NCI-H524 (cell line): ENCODE results near the gene KIAA0825.
A peak's percentile ranks its signal among the peaks of the same experiment; 100 is the strongest.
"Not testable (repeated sequence)": the region's sequence is repeated elsewhere in the genome, so short reads cannot be mapped to it uniquely, and the experiment has no call there.

Experiments
- DNase-seq, 2 experiments: peaks; one replicate each; lab custom pipeline; 2025; lab: John Stamatoyannopoulos, UW

The KIAA0825 gene

GRCh38 chr5:94175912-94176311 lies 442.5 kb downstream of the KIAA0825 start:
- DNase-seq = no peak

- no peak for DNase-seq
Measured at GRCh38 chr5:94174748-94175411, 443.5 kb downstream of the KIAA0825 start.

GRCh38 chr5:94173100-94173499 lies 445.3 kb downstream of the KIAA0825 start:
- DNase-seq = no peak

DNA sequence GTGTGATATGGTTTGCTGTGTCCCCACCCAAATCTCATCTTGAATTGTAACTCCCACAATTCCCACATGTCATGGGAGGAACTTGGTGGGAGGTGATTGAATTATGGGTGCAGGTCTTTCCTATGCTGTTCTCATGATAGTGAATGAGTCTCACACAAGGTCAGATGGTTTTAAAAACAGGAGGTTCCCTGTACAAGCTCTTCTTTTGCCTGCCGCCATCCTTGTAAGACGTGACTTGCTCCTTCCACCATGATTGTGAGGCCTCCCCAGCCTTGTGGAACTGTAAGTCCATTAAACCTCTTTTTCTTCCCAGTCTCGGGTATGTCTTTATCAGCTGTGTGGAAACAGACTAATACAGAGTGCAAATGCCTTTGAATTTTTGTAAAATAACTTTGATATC lies 447.3 kb downstream of the KIAA0825 start:
- DNase-seq = not testable (repeated sequence)

DNA sequence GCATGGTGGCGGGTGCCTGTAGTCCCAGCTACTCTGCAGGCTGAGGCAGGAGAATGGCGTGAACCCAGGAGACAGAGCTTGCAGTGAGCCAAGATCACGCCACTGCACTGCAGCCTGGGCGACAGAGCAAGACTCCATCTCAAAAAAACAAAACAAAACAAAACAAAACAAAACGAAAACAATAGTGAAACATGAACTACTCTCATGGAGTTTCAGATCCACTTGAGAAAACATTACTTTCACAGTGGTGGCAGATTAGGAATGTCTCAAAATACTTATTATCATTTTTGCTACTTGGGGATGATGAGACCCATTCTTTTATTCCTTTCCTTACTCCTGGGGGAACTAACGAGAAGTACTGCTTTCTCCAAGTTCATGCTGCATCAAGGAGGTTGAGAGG lies 448.2 kb downstream of the KIAA0825 start:
- DNase-seq = not testable (repeated sequence)

GRCh38 chr5:94168151-94168550 lies 450.3 kb downstream of the KIAA0825 start:
- no peak for DNase-seq

DNA sequence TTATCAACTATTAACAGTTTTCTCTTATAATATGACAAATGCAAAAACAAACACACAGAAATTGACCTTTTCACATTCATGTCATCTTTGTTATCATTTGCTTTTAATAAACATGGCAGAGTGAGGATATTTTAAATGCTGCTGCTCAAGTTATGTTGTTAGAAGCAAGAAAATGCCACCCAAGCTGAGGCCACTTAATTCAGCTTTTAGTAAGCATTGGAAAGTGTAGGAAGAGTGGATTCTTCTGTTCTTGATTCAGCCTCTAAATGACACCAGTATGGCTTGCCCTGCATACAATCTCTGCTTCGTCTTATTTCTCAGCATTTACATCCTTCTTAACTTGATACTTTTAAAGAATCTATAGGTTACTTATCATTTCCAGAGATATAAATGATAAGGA lies 456.6 kb downstream of the KIAA0825 start:
- DNase-seq = no peak

DNA sequence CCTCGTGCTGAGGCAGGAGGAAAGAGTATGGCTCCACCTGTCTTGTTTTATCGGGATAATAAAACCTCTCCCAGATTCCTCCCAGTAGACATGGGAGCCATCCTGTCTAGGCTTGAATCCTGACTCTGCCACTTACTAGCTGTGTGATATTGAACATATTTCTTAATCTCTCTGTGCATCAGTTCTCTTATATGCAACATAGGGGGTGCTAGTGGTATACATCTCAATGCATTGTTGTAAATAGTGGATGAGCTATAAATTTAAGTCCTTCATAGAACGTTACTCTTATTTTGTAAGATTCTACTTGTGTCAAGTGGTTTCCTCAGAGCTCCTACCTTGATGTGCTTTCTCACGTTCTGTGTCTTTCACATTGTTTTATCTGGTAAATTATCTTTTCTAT lies 459.3 kb downstream of the KIAA0825 start:
- no peak for DNase-seq

- no peak for DNase-seq
Measured at GRCh38 chr5:94157704-94158539, 460.5 kb downstream of the KIAA0825 start.

GRCh38 chr5:94154672-94155071 lies 463.7 kb downstream of the KIAA0825 start:
- no peak for DNase-seq

GRCh38 chr5:94153736-94154450 lies 464.5 kb downstream of the KIAA0825 start:
- no peak for DNase-seq

- not testable (repeated sequence) for DNase-seq
Measured at GRCh38 chr5:94143621-94144020, 474.8 kb downstream of the KIAA0825 start.

- no peak for DNase-seq
Measured at GRCh38 chr5:94140300-94140699, 478.1 kb downstream of the KIAA0825 start.

DNA sequence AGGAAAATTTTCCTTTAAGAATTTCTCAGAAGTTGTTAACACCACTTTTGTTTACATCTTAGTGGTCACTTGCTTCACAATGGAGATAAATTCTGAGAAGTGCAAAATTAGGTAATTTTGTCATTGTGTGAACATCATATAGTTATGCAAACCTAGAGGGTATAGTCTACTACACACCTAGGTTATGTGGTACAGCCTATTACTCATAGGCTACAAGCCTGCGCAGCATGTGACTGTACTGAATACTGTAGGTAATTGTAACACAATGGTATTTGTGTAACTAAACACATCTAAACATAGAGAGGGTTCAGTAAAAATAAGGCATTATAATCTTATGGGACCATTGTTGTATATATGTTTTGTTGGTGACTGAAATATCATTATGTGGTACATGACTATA lies 488.3 kb downstream of the KIAA0825 start:
- no peak for DNase-seq

DNA sequence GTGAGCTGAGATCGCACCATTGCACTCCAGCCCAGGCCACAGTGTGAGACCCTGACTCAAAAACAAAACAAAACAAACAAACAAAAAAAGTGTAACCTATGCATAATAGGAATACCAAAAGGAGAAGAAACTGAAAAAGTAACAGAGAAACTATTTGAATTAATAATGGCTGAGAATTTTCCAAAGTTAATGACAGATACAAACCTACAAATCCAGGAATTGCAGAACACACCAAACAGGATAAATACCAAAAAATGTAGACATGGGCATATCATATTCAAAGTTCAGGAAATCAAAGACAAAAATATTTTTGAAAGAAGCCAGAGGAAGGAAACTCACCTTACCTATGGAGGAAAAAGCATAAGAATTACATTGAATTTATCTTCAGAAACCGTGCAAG lies 493.3 kb downstream of the KIAA0825 start:
- DNase-seq = no peak

DNA sequence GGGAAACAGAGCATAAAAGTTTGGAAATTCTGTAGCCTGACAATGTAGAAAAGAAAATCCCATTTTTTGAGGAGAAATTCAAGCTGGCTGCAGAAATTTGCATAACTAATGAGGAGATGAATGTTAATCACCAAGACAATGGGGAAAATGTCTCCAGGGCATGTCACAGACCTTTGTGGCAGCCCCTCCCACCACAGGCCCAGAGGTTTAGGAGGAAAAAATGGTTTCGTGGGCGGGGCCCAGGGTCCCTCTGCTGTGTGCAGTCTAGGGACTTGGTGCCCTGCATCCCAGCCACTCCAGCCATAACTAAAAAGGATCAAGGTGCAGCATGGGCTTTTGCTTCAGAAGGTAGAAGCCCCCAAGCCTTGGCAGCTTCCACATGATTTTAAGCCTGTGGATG lies 502.1 kb downstream of the KIAA0825 start:
- DNase-seq = not testable (repeated sequence)

DNA sequence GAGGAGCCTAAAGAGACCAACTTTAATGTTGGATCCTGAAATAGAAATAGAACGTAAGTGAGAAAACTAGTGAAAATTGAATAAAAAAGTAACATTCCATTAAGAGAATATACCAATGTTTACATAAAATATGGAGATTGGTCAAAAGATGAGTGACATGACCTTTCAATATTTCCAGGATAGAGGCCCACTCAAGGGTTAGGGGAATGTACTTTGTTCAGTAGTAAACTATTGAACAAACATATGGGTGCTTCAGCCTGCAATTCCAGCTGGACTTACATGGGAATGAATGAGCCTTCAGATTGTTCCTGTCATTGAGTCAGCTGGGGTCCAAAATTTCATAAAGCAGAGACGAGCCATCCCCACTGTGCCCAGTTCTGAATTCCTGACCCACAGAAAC lies 505.3 kb downstream of the KIAA0825 start:
- no peak for DNase-seq

DNA sequence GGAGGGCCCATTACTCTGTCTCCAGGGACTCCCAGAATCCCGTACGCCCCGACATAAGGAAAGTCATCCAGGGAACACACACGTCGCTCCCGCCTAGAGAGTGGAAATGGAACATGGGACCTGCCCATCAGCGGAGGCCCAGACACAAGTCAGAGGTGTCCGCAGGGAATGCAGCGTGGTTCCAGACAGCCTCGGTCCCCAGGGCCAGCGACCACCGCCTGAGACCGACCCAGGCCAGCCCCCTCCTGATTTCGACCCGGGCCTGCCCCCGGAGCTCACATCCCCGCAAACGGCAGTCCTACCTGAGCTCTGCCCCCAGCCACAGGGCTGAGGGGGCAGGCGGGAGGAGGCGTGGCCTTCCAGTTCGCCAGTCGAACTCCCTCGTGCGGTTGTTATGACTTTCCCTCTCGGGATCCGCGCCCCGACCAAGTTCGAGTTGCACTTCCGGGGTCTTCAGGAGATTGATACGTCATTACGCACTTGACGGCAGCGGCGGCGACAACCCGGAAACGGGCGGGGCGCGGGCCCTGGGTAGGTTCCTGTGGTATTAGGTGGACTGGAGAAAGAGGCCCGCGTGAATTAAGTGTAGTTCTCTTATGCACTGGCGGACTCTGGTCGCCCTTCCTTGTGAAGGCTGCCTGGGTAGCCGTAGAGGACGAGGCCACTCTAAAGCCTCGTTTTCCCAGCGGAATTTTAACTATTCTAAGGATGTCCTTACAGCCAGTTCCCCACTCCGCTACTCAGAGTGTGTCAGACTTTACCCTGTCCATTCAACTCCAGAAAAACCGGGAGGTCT lies 507.0 kb downstream of the KIAA0825 start:
- DNase-seq = peak; percentile 88 to 97

DNA sequence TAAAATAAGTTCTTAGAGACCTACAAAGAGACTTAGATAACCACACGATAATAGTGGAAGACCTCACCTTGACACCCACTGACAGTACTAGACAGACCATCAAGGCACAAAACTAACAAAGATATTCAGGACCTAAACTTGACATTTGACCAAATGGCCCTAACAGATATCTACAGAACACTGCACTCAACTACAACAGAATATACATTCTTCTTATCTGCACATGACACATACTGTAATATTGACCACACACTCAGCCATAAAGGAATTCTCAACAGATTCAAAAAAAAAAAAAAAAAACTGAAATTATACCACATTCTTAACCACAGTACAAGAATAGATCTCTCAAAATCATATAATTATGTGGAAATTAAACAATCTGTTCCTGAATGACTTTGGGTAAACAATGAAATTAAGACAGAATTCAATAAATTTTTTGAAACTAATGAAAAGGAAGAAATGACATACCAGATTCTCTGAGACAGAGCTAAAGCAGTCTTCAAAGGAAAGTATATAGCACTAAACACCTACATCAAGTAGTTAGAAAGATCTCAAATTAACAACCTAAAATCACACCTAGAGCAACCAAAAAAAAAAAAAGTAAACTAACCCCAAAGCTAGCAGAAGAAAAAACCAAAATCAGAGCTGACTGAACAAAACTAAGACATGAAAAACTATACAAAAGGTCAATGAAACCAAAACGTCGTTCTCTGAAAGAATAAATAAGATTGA lies 514.7 kb downstream of the KIAA0825 start:
- no peak for DNase-seq
